GM03348 (cell line): ENCODE data around the gene IL4R.
"Not testable (repeated sequence)": the region's sequence is repeated elsewhere in the genome, so short reads cannot be mapped to it uniquely, and the experiment has no call there.

Source experiments
- DNase-seq: peaks from one replicate; pipeline ENCODE4 v3.0.0; 2012; ENCODE audit warnings: low spot score

IL4R gene

DNA sequence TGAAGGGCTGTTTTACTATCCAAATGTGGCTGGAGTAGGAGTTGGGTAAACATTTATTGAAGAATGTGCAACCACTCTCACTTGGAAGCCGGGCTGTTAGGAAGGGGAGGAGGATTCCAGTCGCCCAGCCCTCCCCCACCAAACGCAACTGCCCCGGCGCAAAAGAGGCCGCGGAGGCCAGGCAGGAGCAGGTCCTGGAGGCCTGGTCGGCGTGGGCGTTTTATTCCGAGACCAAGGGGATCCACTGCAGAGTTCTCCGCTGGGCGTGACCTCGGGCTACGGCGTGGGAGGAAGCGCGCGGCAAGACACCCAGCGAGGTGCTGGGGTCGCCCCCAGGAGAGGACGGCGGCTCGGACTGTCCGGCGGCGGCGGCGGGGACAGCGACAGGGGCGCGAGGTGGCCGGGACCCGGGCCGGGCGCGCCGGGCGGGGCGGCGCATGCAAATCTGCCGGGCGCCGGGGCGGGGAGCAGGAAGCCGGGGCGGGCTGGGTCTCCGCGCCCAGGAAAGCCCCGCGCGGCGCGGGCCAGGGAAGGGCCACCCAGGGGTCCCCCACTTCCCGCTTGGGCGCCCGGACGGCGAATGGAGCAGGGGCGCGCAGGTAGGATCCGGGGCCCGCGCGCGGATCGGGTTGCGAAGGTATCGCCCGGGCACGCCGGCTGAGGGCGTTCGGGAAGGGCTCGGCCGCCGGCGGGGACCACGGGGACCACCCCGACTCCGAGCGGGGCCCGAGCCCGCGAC is at the start of gene IL4R:
Gene IL4R, plus strand, starts transcription at position 553 of the 739 bp plus-strand sequence. CDS start 26,230 bp downstream, outside the sequence.
- peak; percentile 79 for DNase-seq

DNA sequence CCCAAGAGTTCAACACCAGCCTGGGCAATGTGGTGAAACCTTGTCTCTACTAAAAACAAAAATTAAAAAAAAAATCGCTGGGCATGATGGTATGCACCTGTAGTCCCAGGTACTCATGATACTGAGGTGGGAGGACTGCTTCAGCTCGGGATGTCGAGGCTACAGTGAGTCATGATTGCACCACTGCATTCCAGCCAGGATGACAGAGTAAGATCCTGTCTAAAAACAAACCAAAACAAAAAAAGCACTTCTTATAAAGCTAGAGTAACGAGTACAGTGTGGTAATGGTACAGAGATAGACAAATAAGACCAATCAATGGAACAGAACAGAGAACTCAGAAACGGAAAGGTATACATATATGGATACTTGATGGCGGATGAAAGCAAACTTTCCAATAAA is 49.6 kb upstream of the IL4R start:
- no peak for DNase-seq

DNA sequence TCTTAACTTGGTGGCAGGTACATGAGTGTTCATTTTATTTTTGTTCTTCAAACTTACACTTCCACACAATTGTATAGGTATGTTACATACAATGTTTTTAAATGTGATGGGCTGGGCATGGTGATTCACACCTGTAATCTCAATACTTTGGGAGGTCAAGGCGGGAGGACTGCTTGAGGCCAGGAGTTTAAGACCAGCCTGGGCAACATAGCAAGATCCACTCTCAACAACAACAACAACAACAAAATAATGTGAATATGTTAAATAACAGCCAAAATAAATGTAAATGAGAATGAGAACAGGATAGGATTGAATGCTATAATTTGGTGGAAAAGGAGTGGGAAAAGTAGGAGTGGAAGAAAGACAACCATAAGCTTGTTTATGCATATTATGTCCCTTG is 47.8 kb upstream of the IL4R start:
- no peak for DNase-seq

DNA sequence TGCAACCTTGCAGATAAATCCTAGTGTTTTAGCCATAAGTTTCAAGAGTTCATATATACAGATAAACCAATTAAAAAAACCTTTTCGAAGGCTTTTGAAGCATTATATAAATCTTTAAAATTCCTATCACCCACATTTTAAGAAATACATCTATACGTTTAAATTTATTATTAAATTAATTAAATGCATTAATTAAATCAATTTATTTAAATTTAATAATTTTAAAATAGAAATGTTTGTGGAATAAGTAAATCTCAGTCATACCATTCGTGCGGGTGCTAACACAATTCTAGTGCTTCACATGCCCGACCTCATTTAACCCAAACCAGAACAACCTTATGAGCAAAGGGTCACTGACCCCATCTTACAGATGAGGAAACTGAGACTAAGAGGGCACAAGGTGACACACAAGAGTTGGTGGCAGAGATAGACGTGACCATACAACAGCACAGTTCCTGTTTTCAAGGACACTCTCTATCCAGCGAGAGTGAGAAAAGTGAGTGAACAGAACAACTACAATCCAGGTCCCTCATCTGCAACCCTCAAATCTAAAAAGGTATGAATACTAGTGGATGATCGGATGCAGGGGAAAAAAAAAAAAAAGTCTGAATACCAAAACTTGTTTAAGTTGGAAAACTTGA is 46.6 kb upstream of the IL4R start:
- DNase-seq, result no peak

DNA sequence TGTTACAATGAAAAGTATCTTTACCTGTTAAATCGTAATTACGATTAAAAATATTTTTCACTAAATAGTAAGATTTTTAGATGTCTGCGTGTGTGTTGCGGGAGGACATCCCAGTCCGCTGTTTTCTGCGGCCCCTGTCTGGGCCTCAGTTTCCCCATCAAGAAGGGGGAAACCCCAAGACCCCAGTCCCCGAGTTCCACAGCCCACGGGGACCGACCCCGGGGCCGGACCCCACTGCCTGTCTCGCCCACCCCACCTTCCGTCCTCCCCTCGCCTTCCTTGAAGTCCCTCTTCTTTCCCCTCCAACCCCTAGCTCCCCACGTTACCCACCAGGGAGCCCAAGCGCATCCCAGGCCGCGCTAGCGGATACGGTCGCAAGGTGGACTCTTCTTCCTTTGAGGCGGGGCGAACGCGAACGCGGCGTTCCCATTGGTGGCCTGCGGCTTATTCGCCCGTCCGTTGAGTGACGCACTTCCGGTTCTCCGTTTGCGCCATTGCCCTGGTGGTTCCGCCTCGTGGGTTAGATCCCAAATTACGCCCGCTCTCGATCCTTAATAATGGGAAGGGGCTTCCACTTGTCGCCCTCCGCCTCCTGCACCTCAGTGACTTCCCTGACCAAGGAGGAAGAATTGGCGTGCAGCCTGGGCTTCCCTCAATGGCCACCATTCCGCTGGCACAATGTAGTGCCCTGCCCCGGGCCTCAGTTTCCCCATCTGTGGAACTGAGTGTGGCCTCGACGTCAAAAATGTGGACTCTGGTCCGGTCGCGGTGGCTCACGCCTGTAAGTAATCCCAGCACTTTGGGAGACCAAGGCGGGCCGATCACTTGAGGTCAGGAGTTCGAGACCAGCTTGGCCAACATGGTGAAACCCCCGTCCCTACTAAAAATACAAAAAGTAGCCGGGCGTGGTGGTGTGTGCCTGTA is 45.1 kb upstream of the IL4R start, which contains the start of gene NSMCE1:
Gene NSMCE1, minus strand, starts transcription at position 397 of the 924 bp plus-strand sequence. CDS start 11,202 bp downstream, outside the sequence.
- peak; percentile 97 for DNase-seq

DNA sequence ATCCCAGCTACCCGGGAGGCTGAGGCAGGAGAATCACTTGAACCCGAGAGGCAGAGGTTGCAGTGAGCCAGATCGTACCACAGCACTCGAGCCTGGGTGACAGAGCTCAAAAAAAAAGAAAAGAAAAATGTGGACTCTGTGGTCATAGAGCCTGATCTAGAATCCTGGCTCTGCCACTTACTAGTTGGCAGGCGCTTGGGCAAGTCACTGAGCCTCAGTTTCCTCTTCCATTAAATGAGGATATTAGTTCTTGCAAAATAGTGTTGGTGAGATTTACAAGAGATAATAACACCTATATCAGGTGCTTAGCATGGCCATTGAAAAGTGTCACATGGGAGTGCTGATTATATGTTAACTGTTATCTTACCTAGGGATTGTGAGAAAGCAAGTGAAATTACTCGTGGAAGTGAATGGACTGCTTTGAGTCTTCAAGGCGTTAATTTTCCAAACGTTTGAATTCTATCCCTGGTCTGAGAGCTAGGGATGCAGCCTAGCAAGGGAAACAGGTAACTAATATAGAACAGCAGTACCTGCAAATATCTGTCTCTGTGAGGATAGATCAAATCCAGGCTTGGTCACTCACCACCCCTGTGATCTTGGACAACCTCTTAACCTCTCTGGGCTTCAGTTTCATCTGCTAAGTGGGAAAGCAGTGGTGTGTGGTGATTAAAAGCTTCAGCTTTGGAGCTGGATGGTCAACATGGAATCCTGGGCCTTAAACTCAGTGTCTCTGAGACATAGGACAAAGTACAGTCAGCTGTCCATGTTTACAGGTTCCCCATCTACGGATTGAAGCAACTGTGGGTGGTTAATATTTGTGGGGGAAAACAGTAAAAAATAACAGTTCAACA is 44.2 kb upstream of the IL4R start:
- DNase-seq, result no peak

DNA sequence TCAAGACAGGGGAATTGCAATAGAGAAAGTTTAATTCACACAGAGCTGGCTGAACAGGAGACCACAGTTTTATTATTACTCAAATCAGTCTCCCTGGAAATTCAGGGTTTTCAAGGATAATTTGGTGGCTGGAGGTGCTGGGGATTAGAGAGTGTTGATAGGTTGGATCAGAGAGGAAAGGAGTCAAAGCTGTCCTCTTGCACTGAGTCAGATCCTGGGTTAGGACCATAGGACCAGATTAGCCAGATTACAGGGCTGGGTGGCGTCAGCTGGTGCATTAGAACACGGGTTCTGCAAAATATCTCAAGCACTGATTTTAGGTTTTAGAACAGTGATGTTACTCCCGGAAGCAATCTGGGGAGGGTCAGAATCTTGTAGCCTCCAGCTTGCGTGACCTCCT is 43.4 kb upstream of the IL4R start:
- DNase-seq, result no peak

DNA sequence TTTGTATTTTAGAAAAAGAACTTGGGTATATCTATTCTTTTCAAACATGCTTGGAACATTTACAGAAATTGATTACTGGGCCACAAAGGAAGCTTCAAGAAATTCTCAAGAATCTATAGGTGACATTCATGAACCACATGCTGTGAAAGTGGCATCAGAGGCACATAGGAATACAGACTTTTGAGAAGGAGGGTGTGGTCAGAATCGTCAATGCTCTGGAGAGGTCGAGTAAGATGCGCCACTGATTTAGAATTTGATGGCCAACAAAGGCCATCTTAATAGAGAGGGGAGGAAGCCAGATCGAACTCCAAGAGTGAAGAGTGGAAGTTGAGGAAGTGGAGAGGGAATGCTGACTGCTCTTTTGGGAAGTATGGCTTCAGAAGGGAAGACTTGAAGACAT is 41.7 kb upstream of the IL4R start:
- no peak for DNase-seq

DNA sequence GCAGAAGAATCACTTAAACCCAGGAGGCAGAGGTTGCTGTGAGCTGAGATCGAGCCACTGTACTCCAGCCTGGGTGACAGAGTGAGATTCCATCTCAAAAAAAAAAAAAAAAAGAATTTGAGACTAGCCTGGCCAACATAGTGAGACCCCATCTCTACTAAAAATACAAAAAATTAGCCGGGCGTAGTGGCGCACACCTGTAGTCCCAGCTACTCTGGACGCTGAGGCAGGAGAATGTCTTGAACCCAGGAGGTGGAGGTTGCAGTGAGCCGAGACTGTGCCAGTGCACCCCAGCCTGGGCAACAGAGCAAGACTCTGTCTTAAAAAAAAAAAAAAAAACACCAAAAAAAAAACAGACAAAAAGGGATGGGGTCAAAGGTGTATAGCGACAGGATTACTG is 41.1 kb upstream of the IL4R start:
- not testable (repeated sequence) for DNase-seq

DNA sequence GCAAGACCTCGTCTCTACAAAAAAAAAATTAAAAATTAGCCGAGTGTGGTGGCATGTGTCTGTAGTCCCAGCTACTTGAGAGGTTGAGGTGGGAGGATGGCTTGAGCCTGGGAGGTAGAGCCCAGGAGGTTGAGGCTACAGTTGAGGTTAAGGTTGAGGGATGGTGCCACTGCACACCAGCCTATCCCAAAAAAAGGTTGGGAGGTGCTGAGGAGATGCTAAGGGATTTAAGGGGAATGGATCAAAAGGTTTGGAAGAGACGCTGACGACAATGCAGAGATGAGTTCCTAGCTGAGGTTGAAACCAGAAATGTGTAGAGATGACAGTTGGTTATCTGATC is 40.5 kb upstream of the IL4R start:
- no peak for DNase-seq

DNA sequence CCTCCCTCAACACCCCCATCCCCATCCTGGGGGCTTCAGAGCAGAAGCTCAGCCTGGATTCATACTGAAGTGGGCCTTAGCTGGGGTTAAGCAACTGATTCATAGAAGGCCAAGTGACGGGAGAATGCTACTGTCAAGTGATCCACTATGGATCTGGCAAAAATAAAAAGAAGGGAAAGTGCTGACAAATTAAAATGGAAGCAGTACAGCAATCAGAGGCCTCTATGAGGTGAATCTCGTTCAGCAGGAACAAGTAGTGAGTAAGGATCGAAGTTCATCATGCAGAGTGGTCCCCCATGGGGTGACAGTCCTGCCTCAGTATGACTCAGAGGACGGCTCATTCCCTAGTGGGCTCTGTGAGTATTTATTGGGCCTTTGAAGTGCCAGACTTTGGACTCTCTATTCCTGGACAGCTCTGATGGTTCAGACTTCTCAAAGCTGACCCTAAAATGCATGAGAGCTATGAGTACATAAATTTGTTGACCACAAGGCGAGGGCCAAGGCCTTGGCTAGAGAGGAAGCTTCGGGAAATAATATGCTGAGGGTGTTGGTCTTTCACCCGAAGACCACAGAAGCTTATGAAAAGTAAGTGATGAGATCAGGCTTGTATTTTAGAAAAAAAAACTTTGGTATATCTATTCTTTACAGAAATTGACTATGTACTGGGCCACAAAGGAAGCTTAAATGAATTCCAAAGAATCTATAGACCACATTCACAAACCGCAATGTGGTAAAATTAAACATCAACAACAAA is 39.9 kb upstream of the IL4R start:
- DNase-seq, result no peak

DNA sequence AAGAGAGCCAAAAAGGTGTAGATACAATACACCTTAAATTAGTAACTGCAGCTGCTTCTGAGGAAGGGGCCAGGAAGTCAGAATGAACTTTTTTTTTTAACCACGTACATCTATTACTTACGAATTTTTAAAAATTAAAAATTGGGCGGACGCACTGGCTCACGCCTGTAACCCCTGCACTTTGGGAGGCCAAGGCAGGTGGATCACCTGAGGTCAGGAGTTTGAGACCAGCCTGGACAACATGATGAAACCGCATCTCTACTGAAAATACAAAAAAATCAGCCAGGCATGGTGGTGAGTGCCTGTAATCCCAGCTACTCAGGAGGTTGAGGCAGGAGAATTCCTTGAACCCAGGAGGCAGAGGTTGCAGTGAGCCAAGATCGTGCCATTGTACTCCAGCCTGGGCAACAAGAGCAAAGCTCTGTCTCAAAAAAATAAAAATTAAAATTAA is 39.3 kb upstream of the IL4R start:
- not testable (repeated sequence) for DNase-seq

DNA sequence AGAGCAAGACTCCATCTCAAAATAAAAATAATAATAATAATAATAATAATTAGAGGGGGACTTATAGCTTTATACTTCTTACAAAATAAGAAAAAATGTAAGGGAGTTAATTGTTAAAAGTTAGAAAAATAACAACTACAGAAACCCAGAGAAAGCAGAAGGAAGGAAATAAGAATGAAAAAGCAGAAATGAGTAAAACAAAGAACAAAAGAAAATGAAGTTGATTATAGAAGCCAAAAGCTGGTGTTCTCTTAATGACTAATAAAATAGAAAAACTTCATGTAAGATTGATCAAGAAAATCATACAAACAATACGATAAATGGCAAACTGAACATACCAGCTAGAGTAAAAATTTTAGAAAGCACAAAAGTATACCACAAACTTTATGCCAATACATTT is 38.4 kb upstream of the IL4R start:
- DNase-seq, result no peak

DNA sequence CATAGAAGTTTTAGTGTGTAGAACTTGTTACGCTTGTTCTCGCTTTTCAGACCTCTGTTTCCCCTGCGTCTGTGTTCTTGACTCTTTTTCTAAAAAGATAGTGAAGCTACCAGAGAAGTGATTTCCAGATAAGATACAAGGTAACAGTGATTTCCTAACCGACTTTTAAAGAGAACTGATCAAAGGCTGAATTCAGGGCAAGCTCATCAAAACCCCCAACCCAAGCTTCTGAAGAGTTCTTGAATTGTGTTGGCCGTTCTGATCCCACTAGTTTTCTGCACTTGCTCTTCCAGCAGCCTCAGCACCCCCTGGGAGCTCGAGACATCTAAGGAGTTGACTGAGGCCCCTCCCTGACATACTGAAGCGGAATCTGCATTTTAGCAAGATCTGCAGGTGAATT is 32.5 kb upstream of the IL4R start:
- DNase-seq, result no peak

DNA sequence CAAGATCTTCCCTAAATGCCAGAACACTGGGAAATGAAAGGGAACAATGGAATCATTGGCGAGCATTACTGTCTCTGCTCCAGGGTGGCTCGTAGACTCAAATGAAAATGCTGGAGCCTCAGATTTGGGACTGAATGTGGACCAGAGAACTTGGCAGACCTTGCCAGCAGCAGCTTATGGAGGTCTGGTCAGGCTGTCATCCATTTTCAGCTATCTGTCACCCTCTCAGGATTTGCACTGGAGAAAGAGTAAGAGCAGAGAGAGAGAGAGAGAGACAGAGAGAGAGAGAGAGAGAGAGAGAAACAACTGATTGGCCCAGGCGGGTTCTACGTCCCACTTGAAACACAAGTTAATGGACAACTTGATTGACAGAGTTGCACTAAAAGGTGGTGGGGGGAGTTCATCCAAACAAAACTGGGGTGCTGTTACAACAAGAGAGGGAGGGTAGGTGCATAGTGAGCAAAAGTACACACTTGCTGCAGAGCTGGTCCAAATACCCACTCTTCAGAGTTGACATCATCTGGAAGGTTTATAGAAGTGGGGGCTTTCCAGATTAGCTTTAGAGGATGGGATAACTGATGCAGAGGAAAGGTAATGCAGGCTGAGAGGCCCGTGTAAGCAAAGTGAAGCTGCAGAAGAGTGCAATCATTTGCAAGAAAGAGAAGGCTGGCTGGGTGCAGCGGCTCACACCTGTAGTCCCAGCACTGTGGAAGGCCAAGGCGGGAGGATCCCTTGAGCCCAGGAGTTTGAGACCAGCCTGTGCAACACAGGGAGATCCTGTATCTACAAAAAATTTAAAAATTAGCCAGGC is 28.7 kb upstream of the IL4R start:
- DNase-seq, result no peak

DNA sequence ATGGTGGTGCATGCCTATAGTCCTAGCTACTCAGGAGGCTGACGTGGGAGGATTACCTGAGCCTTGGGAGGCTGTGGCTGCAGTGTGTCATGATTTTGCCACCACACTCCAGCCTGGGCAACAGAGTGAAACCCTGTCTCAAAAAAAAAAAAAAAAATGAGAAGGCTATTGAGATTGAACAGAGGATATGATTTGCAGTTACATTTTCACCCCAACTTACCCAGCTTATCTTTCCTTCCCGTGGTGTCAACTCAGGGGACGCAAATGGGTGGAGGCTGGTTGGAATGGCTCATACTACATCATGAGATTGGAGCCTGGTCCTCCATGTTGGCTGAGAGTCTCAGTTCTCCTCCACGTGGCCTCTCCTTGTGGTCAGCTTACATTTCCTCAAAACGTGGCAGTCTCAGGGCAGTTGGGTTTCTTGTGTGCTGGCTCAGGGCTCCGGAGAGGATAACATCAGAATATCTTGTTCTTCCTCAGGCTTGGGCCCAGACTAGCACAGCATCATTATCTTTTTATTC is 28.0 kb upstream of the IL4R start:
- DNase-seq, result no peak

DNA sequence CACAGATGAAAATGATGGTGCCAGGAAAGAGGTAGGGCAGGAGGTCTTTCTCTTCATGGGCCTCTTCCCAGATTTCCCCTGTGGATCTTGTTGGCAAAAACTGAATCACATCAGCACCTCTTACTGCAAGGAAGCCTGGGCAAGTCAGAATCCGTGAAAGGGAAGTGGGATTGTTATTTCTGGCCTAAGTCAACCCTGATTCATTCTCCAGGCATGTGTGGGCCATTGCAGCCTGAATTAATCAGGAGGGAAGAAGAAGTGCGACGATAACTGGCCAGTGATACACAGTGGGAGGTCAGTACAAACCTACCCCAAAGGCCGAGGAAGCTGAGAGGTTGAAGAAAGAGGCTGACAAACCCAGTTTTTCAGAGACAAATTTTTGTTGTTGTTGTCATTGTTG is 27.3 kb upstream of the IL4R start:
- DNase-seq, result peak; percentile 80

DNA sequence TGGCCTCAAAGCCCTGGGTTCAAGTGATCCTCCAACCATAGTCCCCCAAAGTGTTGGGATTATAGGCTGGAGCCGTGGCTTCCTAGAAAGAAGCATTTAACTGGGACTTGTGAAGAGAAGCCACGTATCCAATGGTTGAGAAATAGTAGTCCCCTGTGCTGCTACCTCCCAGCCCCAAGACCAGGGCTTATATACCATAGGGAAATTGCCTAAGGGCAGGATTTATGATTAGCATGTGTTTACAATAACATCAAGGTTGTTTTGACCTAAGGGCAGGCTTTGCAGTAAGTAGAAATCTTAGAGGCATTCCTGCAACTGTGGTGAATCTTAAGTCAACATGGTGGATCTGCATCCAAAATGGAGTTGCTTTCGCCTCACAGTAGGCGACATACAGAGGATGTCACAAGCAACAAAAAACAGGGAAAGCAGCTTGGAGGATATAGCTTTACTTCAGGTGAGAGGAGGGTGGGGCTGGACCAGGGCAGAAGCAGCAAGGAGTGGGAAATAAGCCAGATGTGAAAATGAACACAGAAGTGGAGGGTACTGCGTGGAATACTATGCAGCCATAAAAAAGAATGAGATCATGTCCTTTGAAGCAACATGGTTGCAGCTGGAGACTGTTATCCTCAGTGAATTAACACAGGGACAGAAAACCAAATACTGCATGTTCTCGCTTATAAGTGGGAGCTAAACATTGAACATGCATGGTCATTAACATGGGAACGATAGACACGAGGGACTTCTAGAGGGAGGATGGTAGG is 26.5 kb upstream of the IL4R start:
- no peak for DNase-seq

DNA sequence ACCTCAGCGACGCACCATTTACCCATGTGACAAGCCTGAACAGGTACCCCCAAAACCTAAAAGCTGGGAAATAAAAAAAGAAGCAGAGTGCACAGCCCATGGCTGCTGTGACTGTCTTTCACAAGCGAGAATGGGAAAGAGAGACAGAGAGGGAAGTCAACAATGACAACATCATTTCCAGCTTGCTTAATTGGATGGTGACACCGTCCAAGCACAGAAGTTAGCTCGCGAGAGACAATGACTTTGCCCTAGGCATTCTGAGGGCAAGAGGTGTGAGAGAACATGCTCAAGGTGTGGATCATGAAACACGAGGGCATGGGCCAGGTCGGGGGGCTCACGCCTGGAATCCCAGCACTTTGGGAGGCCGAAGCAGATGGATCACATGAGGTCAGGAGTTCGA is 25.9 kb upstream of the IL4R start:
- no peak for DNase-seq
